H1 (cell line): ENCODE results near the gene OXNAD1. TPM values are rescaled to one million over a fixed set of nuclear protein-coding genes. Genes with fewer than 3 reads are reported as not detected.

ENCODE experiments used
- CTCF ChIA-PET: fragments of 300-600 bp; sonication (Branson Sonifier 250); formaldehyde crosslinking; loops from one replicate; lab custom pipeline; 2021; ENCODE audit not compliant: partially characterized antibody; lab: Charles Lee
- POLR2A ChIA-PET: fragments of 300-600 bp; sonication (Branson Sonifier 250); formaldehyde crosslinking; loops from one replicate; lab custom pipeline; 2021; ENCODE audit warnings: inconsistent platforms; ENCODE audit not compliant: partially characterized antibody; lab: Charles Lee
- DNase-seq, 2 experiments: peaks; one replicate each; pipeline versions ENCODE4 v3.0.0 to v3.0.0-alpha.2; 2010 to 2022; ENCODE audit warnings: low spot score in 2 of 2, low read depth in 1 of 2, mixed read lengths in 1 of 2
- FAIRE-seq: peaks from 2 replicates; lab custom pipeline; 2011; peaks lifted over from hg19 to GRCh38; lab: Jason Lieb, UNC
- H2AFZ ChIP-seq: 2 replicates; pipeline ENCODE4 v1.8.1; 2012; ENCODE audit warnings: low read length, inconsistent platforms
- H2AK5ac ChIP-seq: 2 replicates; pipeline ENCODE4 v1.6.1; 2013; ENCODE audit warnings: low read depth, low read length
- H2BK120ac ChIP-seq: replicated peaks from 2 replicates; pipeline ENCODE3; 2013; ENCODE audit warnings: low read depth, low read length, inconsistent platforms
- H2BK12ac ChIP-seq: 2 replicates; pipeline ENCODE4 v1.6.1; 2013; ENCODE audit warnings: low read depth, low read length
- H2BK15ac ChIP-seq: 2 replicates; pipeline ENCODE4 v1.6.1; 2013; ENCODE audit warnings: low read length
- H2BK20ac ChIP-seq: 2 replicates; pipeline ENCODE4 v1.6.1; 2013; ENCODE audit warnings: low read length
- H2BK5ac ChIP-seq: 2 replicates; pipeline ENCODE4 v1.6.1; 2013; ENCODE audit warnings: low read depth, low read length
- H3K14ac ChIP-seq: 2 replicates; pipeline ENCODE4 v1.6.1; 2013; ENCODE audit warnings: inconsistent platforms; ENCODE audit not compliant: insufficient read length
- H3K18ac ChIP-seq: 2 replicates; pipeline ENCODE4 v1.6.1; 2013; ENCODE audit warnings: low read length; ENCODE audit errors: extremely low read depth
- H3K23ac ChIP-seq: 2 replicates; pipeline ENCODE4 v1.6.1; 2013; ENCODE audit warnings: inconsistent platforms; ENCODE audit not compliant: insufficient read length
- H3K23me2 ChIP-seq: 2 replicates; pipeline ENCODE4 v1.6.1; 2013; ENCODE audit warnings: low read depth, low read length
- H3K27ac ChIP-seq: 2 replicates; pipeline ENCODE4 v1.6.1; 2011; ENCODE audit warnings: low read depth, low read length, inconsistent platforms
- H3K27me3 ChIP-seq, 4 experiments: replicated peaks in 1 of 4; 1 replicate in 1 of 4; 2 replicates in 3 of 4; pipeline versions ENCODE4 v1.6.1 to v1.8.1; 2011 to 2013; ENCODE audit warnings: low read length in 3 of 4, mild to moderate bottlenecking in 3 of 4, inconsistent platforms in 2 of 4, mixed read lengths in 2 of 4, moderate library complexity in 1 of 4; ENCODE audit not compliant: control insufficient read depth in 3 of 4, insufficient read depth in 3 of 4; ENCODE audit errors: extremely low read depth in 1 of 4
- H3K36me3 ChIP-seq, 4 experiments: 2 replicates each; pipeline versions ENCODE4 v1.6.1 to v1.8.1; 2011 to 2013; ENCODE audit warnings: mild to moderate bottlenecking in 4 of 4, low read length in 3 of 4, moderate library complexity in 2 of 4, control low read depth in 1 of 4, inconsistent platforms in 1 of 4; ENCODE audit not compliant: insufficient read depth in 4 of 4, control insufficient read depth in 2 of 4
- H3K4ac ChIP-seq: replicated peaks from 2 replicates; pipeline ENCODE3; 2013; ENCODE audit warnings: low read length, low read depth, mixed read lengths, inconsistent platforms; ENCODE audit not compliant: insufficient read length
- H3K4me1 ChIP-seq, 4 experiments: replicated peaks in 1 of 4; 1 replicate in 1 of 4; 2 replicates in 3 of 4; pipeline versions ENCODE4 v1.6.1 to v1.8.1; 2011 to 2013; ENCODE audit warnings: low read length in 3 of 4, inconsistent platforms in 2 of 4, mixed read lengths in 1 of 4; ENCODE audit not compliant: insufficient read depth in 4 of 4, control insufficient read depth in 3 of 4
- H3K4me2 ChIP-seq, 2 experiments: 2 replicates each; pipeline versions ENCODE4 v1.6.1 to v1.8.1; 2011 to 2013; ENCODE audit warnings: low read depth in 2 of 2, low read length in 2 of 2, control low read depth in 1 of 2, inconsistent platforms in 1 of 2, mild to moderate bottlenecking in 1 of 2; ENCODE audit not compliant: insufficient read depth in 1 of 2
- H3K4me3 ChIP-seq, 4 experiments: fragments of 200-600, 300-600 bp in 1 of 4; sonication (generic), shearing (Covaris generic), sonication (Bioruptor Twin) in 1 of 4; 2 replicates each; pipeline versions ENCODE4 v1.5.1 to v1.8.1; 2011 to 2016; ENCODE audit warnings: low read length in 4 of 4, low read depth in 3 of 4, control low read depth in 2 of 4, inconsistent platforms in 2 of 4, mild to moderate bottlenecking in 2 of 4, mixed read lengths in 1 of 4, moderate library complexity in 1 of 4; ENCODE audit not compliant: insufficient read depth in 2 of 4; ENCODE audit errors: extremely low read depth in 1 of 4
- H3K56ac ChIP-seq: replicated peaks from 2 replicates; pipeline ENCODE3; 2013; ENCODE audit warnings: low read depth, mild to moderate bottlenecking, mixed read lengths, low read length, inconsistent platforms; ENCODE audit not compliant: insufficient read length
- H3K79me1 ChIP-seq: 2 replicates; pipeline ENCODE4 v1.6.1; 2013; ENCODE audit warnings: low read depth, low read length, control low read depth
- H3K79me2 ChIP-seq, 2 experiments: 2 replicates each; pipeline versions ENCODE4 v1.6.1 to v1.8.1; 2012 to 2013; ENCODE audit warnings: low read length in 2 of 2, mild to moderate bottlenecking in 2 of 2, inconsistent platforms in 1 of 2; ENCODE audit not compliant: insufficient read depth in 2 of 2, control insufficient read depth in 1 of 2
- H3K9ac ChIP-seq, 4 experiments: replicated peaks in 1 of 4; 1 replicate in 1 of 4; 2 replicates in 3 of 4; pipeline versions ENCODE4 v1.6.1 to v1.8.1; 2011 to 2013; ENCODE audit warnings: low read depth in 3 of 4, low read length in 3 of 4, control low read depth in 2 of 4, mild to moderate bottlenecking in 2 of 4, moderate library complexity in 2 of 4, inconsistent platforms in 1 of 4; ENCODE audit errors: extremely low read depth in 1 of 4
- H3K9me3 ChIP-seq, 2 experiments: 2 replicates each; pipeline versions ENCODE4 v1.6.1 to v1.8.1; 2012 to 2013; ENCODE audit warnings: mild to moderate bottlenecking in 2 of 2, moderate library complexity in 2 of 2, control low read depth in 1 of 2, inconsistent platforms in 1 of 2, low read depth in 1 of 2, low read length in 1 of 2, mixed read lengths in 1 of 2; ENCODE audit not compliant: insufficient read depth in 2 of 2
- H4K20me1 ChIP-seq, 2 experiments: replicated peaks in 1 of 2; 2 replicates each; pipeline versions ENCODE3 to v1.8.1; 2011 to 2013; ENCODE audit warnings: inconsistent platforms in 2 of 2, low read length in 2 of 2, mild to moderate bottlenecking in 1 of 2; ENCODE audit not compliant: insufficient read depth in 2 of 2, control insufficient read depth in 1 of 2
- H4K5ac ChIP-seq: 2 replicates; pipeline ENCODE4 v1.6.1; 2013; ENCODE audit warnings: low read length, low read depth, mixed read lengths, inconsistent platforms; ENCODE audit not compliant: insufficient read length
- H4K8ac ChIP-seq: 2 replicates; pipeline ENCODE4 v1.8.0; 2013; ENCODE audit warnings: mild to moderate bottlenecking, moderate library complexity, low read length, inconsistent platforms; ENCODE audit not compliant: insufficient read depth; ENCODE audit errors: extremely low read depth
- H4K91ac ChIP-seq: replicated peaks from 2 replicates; pipeline ENCODE3; 2013; ENCODE audit warnings: low read length, mixed read lengths, inconsistent platforms; ENCODE audit not compliant: insufficient read length
- JUN ChIP-seq: IDR thresholded peaks from 2 replicates; pipeline ENCODE4 v1.6.1; 2011; ENCODE audit warnings: low read depth, mild to moderate bottlenecking, improper control_type of control experiment, low read length
- SRF ChIP-seq: IDR thresholded peaks from 2 replicates; pipeline ENCODE4 v1.6.1; 2011; ENCODE audit warnings: mild to moderate bottlenecking, low read depth, low read length, moderate library complexity
- whole genome bisulfite sequencing, 2 experiments: shearing (Covaris generic) in 1 of 2; methylation state at CpG; one replicate each; pipeline versions ENCODE4 v1.1.6 to v1.1.7; 2013 to 2015; ENCODE audit warnings: low lambda C conversion rate in 2 of 2, mixed read lengths in 2 of 2, inconsistent platforms in 1 of 2, low coverage in 1 of 2, missing lambda C conversion rate in 1 of 2; ENCODE audit not compliant: insufficient replicate concordance in 2 of 2, insufficient coverage in 1 of 2, insufficient read length in 1 of 2; ENCODE audit errors: extremely low coverage in 1 of 2, missing lambda C conversion rate in 1 of 2; 5-methylcytosine and 5-hydroxymethylcytosine counted together
- polyA plus RNA-seq, 7 experiments: library from polyadenylated mRNA; depleted of rRNA in 3 of 7; stranded (reverse) in 5 of 7; unstranded in 2 of 7; fragments of >200 nt in 5 of 7; fragments of 200-250 nt in 2 of 7; gene quantifications; 1 replicate in 5 of 7; 2 replicates in 1 of 7; 4 replicates in 1 of 7; pipeline versions ENCODE4 v1.2.1 to v1.2.3, GENCODE V29; 2011 to 2013; ENCODE audit warnings: missing spikeins in 2 of 7, mixed read lengths in 2 of 7
- total RNA-seq: library from RNA; stranded (reverse); fragmentation: NEBNext Ultra II Directional; extraction: Animal tissue kit (Norgen Biotek cat#: 25700); gene quantifications from 2 replicates; pipeline ENCODE4 v1.2.1, GENCODE V29; 2021
- TF ChIP-seq, protein P1 (sequence below): IDR thresholded peaks from 2 replicates; pipeline ENCODE4 v1.6.1; 2012; ENCODE audit warnings: inconsistent platforms

Gene OXNAD1
- total and polyA plus RNA-seq, 2 of the 8 experiments (the other 6 are each of a cell fraction or from before 2014, with no cell fraction given), result 14.9 to 24.8 TPM

DNA sequence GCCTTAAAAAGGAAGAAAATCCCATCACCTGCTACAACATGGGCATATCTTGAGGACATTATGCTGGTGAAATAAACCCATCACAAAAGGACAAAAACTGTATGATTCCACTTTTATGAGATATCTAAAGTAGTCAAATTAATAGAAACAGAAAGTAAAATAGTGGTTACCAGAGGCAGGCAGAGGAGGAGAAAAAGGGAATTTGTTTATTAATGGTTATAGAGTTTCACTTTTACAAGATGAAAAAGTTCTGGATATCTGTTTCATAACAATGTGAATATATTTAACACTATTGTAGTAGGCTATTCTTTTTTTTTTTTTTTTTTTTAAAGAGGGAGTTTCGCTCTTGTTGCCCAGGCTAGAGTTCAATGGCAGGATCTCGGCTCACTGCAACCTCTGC, 40.7 kb upstream of the OXNAD1 start:
- no peak for TF ChIP-seq JUN
- TF ChIP-seq, protein P1, sequence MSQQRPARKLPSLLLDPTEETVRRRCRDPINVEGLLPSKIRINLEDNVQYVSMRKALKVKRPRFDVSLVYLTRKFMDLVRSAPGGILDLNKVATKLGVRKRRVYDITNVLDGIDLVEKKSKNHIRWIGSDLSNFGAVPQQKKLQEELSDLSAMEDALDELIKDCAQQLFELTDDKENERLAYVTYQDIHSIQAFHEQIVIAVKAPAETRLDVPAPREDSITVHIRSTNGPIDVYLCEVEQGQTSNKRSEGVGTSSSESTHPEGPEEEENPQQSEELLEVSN, result no peak
- TF ChIP-seq SRF, result no peak
- Histone ChIP-seq H3K27me3 (no peaks in the 10 kb centered on the region), H2AFZ (no peak overlapping the region), H3K23ac (no peak overlapping the region), H4K91ac (no peak overlapping the region), H3K4me2 (no peak overlapping the region), H3K9ac (no peak overlapping the region), H3K18ac (no peak overlapping the region), H3K4me3 (no peak overlapping the region), H3K27ac (no peak overlapping the region), H3K79me2 (no peaks in the 10 kb centered on the region), H3K23me2 (no peaks in the 10 kb centered on the region), H4K5ac (no peak overlapping the region), H4K20me1 (no peaks in the 10 kb centered on the region), H2BK5ac (no peak overlapping the region), H2BK15ac (no peak overlapping the region), H3K56ac (no peak overlapping the region), H2BK20ac (no peak overlapping the region), H3K4ac (no peak overlapping the region), H2AK5ac (no peak overlapping the region), H3K9me3 (no peaks in the 10 kb centered on the region), H3K79me1 (no peaks in the 10 kb centered on the region), H2BK12ac (no peak overlapping the region), H3K36me3 (no peaks in the 10 kb centered on the region), H2BK120ac (no peak overlapping the region), H3K14ac (no peak overlapping the region), H3K4me1 (no peaks in the 10 kb centered on the region), H4K8ac (no peak overlapping the region)
- FAIRE-seq (no peak), DNase-seq (no peak)
- ChIA-PET POLR2A (no interaction called here), CTCF (no interaction called here)
- 90% methylated on average over 2 of the region's 2 CpGs; no CpG with 5 or more reads in 1 of the 2 experiments for WGBS, 2 experiments
